Suprapubic skin (tissue), 4 donors: Measurements from ENCODE around the gene PCTP. TPM values are rescaled to one million over a fixed set of nuclear protein-coding genes. Genes with fewer than 3 reads are reported as not detected.
A peak's percentile ranks its signal among the peaks of the same experiment; 100 is the strongest.

ENCODE experiments used
- DNase-seq, 2 donors: peaks; one replicate each; pipeline ENCODE4 v3.0.0-alpha.2; 2019; ENCODE audit warnings: low spot score in 2 of 2
- H3K27ac ChIP-seq: fragments of 200-600 bp; sonication (generic); one replicate; pipeline ENCODE4 v1.5.1; 2019
- H3K27me3 ChIP-seq: fragments of 200-600 bp; sonication (generic); one replicate; pipeline ENCODE4 v1.5.1; 2019
- H3K36me3 ChIP-seq: fragments of 200-600 bp; sonication (generic); one replicate; pipeline ENCODE4 v1.5.1; 2019
- H3K4me1 ChIP-seq: fragments of 200-600 bp; sonication (generic); one replicate; pipeline ENCODE4 v1.5.1; 2019
- H3K4me3 ChIP-seq: fragments of 200-600 bp; sonication (generic); one replicate; pipeline ENCODE4 v1.5.1; 2019; ENCODE audit warnings: mild to moderate bottlenecking
- H3K9me3 ChIP-seq: fragments of 200-600 bp; sonication (generic); one replicate; pipeline ENCODE4 v1.5.1; 2019
- CTCF ChIP-seq, 2 donors: fragments of 200-600 bp in 1 of 2; fragments of 450-650 bp in 1 of 2; sonication (generic) in 1 of 2; IDR thresholded peaks; one replicate each; pipeline ENCODE4 v1.5.1; 2016 to 2019; ENCODE audit warnings: antibody characterized with exemption in 2 of 2, mild to moderate bottlenecking in 1 of 2, moderate library complexity in 1 of 2
- EP300 ChIP-seq: sonication (generic); formaldehyde crosslinking; IDR thresholded peaks from one replicate; pipeline ENCODE4 v1.6.1; 2017; ENCODE audit warnings: antibody characterized with exemption
- POLR2A ChIP-seq, 2 donors: fragments of 450-650 bp; IDR thresholded peaks; one replicate each; pipeline ENCODE4 v1.6.1; 2017; ENCODE audit warnings: antibody characterized with exemption in 2 of 2, mild to moderate bottlenecking in 2 of 2, moderate library complexity in 2 of 2
- POLR2AphosphoS5 ChIP-seq, 3 donors: sonication (generic); formaldehyde crosslinking; IDR thresholded peaks; one replicate each; pipeline ENCODE4 v1.6.1; 2017; ENCODE audit warnings: antibody characterized with exemption in 3 of 3
- WGBS: methylation state at CpG from one replicate; pipeline ENCODE4 v1.1.5; 2018; 5-methylcytosine and 5-hydroxymethylcytosine counted together
- total RNA-seq, 4 donors: library from RNA; depleted of rRNA; stranded (reverse); fragments of >200 nt; gene quantifications; one replicate each; pipeline ENCODE4 v1.1.0, GENCODE V29; 2016

Gene PCTP
- total RNA-seq, 4 donors from 2014 or later: 6.4 to 17.4 (median 11.2) TPM

- no peaks in the 10 kb centered on the region for H3K36me3 ChIP-seq
- TF ChIP-seq POLR2AphosphoS5 (IDR thresholded peaks at IDR 0.05) (no peak), POLR2A (IDR thresholded peaks at IDR 0.05) (no peak), EP300 (no peak), CTCF (IDR thresholded peaks at IDR 0.05) (no peak)
- no peak for DNase-seq
- H3K4me3 ChIP-seq: no peak overlapping the region
- no peaks in the 10 kb centered on the region for H3K27me3 ChIP-seq
- H3K9me3 ChIP-seq: no peaks in the 10 kb centered on the region
- H3K27ac ChIP-seq: no peak overlapping the region
- 82% methylated on average over 5 of the region's 5 CpGs for WGBS
- H3K4me1 ChIP-seq: peaks cover 56% of the 10 kb centered on the region
Measured at GRCh38 chr17:55728361-55728760, 22.5 kb upstream of the PCTP start.

- no peaks in the 10 kb centered on the region for H3K27me3 ChIP-seq
- no peak overlapping the region for H3K4me3 ChIP-seq
- no peak for TF ChIP-seq EP300
- no peak for TF ChIP-seq CTCF (IDR thresholded peaks at IDR 0.05)
- no peak for TF ChIP-seq POLR2A (IDR thresholded peaks at IDR 0.05)
- TF ChIP-seq POLR2AphosphoS5 (IDR thresholded peaks at IDR 0.05): no peak
- WGBS: 71% methylated on average over 5 of the region's 5 CpGs
- DNase-seq: no peak
- H3K27ac ChIP-seq: no peak overlapping the region
- H3K4me1 ChIP-seq: peaks cover 56% of the 10 kb centered on the region
- no peaks in the 10 kb centered on the region for H3K9me3 ChIP-seq
- H3K36me3 ChIP-seq: no peaks in the 10 kb centered on the region
Measured at GRCh38 chr17:55728833-55729232, 22.0 kb upstream of the PCTP start.

GRCh38 chr17:55729484-55729883, 21.4 kb upstream of the PCTP start:
- H3K27me3 ChIP-seq: no peaks in the 10 kb centered on the region
- no peak overlapping the region for H3K27ac ChIP-seq
- WGBS: 69% methylated on average over 1 of the region's 1 CpG

GRCh38 chr17:55730380-55730779, 20.5 kb upstream of the PCTP start:
- DNase-seq: no peak
- no peak overlapping the region for H3K4me3 ChIP-seq
- 24% methylated on average over 1 of the region's 1 CpG for WGBS
- no peaks in the 10 kb centered on the region for H3K27me3 ChIP-seq
- H3K9me3 ChIP-seq: no peaks in the 10 kb centered on the region
- peaks cover 62% of the 10 kb centered on the region for H3K4me1 ChIP-seq
- no peaks in the 10 kb centered on the region for H3K36me3 ChIP-seq
- H3K27ac ChIP-seq: peak overlapping the region; percentile 81
- no peak for TF ChIP-seq CTCF (IDR thresholded peaks at IDR 0.05)
- TF ChIP-seq EP300: no peak
- no peak for TF ChIP-seq POLR2AphosphoS5 (IDR thresholded peaks at IDR 0.05)

More at GRCh38 chr17:55729484-55729883, 21.4 kb upstream of the PCTP start:
- Histone ChIP-seq H3K36me3 (no peaks in the 10 kb centered on the region), H3K4me3 (no peak overlapping the region), H3K9me3 (no peaks in the 10 kb centered on the region), H3K4me1 (peaks cover 61% of the 10 kb centered on the region)
- no peak for DNase-seq
- TF ChIP-seq POLR2A (IDR thresholded peaks at IDR 0.05) (no peak), POLR2AphosphoS5 (IDR thresholded peaks at IDR 0.05) (no peak)

- Histone ChIP-seq H3K36me3 (no peaks in the 10 kb centered on the region), H3K4me3 (peak overlapping the region; percentile 35), H3K4me1 (peaks cover 60% of the 10 kb centered on the region), H3K27ac (peak overlapping the region; percentile 81), H3K9me3 (no peaks in the 10 kb centered on the region), H3K27me3 (no peaks in the 10 kb centered on the region)
- TF ChIP-seq EP300 (no peak), POLR2AphosphoS5 (IDR thresholded peaks at IDR 0.05) (peak in 1 of 3 donors; percentile 9), POLR2A (IDR thresholded peaks at IDR 0.05) (no peak), CTCF (IDR thresholded peaks at IDR 0.05) (no peak)
- no peak for DNase-seq
- 33% methylated on average over 3 of the region's 3 CpGs for WGBS
Measured at GRCh38 chr17:55730808-55731207, 20.0 kb upstream of the PCTP start.

GRCh38 chr17:55731586-55732250, 19.1 kb upstream of the PCTP start:
- H3K4me1 ChIP-seq: peaks cover 51% of the 10 kb centered on the region
- H3K27ac ChIP-seq: peak overlapping the region; percentile 81
- no peaks in the 10 kb centered on the region for H3K9me3 ChIP-seq
- no peak for TF ChIP-seq EP300
- no peak for TF ChIP-seq POLR2AphosphoS5 (IDR thresholded peaks at IDR 0.05)
- TF ChIP-seq CTCF (IDR thresholded peaks at IDR 0.05): no peak
- TF ChIP-seq POLR2A (IDR thresholded peaks at IDR 0.05): no peak
- H3K36me3 ChIP-seq: no peaks in the 10 kb centered on the region
- H3K4me3 ChIP-seq: peak overlapping the region; percentile 35
- WGBS: 22% methylated on average over 10 of the region's 10 CpGs
- no peaks in the 10 kb centered on the region for H3K27me3 ChIP-seq
- peak; percentile 81 to 85 for DNase-seq
